Mammary epithelial cell (primary cell): Measurements from ENCODE around the gene CORO2A.
"Not testable (repeated sequence)": the region's sequence is repeated elsewhere in the genome, so short reads cannot be mapped to it uniquely, and the experiment has no call there.

Experiments used
- CTCF ChIP-seq, 2 donors: IDR thresholded peaks in 1 of 2; conservative IDR thresholded peaks in 1 of 2; 2 replicates each; pipeline ENCODE4 v1.5.1; 2011 to 2012; ENCODE audit warnings: inconsistent platforms in 2 of 2, low read length in 2 of 2, mild to moderate bottlenecking in 2 of 2, control low read depth in 1 of 2, low read depth in 1 of 2; ENCODE audit not compliant: insufficient read depth in 1 of 2; ENCODE audit errors: extremely low read depth in 1 of 2
- EZH2 ChIP-seq: IDR thresholded peaks from 2 replicates; pipeline ENCODE4 v1.6.1; 2012; ENCODE audit warnings: low read length, inconsistent platforms, borderline replicate concordance

GRCh38 chr9:98130060-98130459, 62.4 kb downstream of the CORO2A start:
- not testable (repeated sequence) for TF ChIP-seq CTCF (conservative IDR thresholded peaks at IDR 0.05 in 1 of 2, IDR thresholded peaks at IDR 0.05 in 1 of 2; ENCODE audit: extremely low read depth in 1 of 2, insufficient read depth in 1 of 2, low read depth in 1 of 2, low read length in 2 of 2); EZH2
